K562 (cell line): ENCODE data around the gene BHLHE23. TPM values are rescaled to one million over a fixed set of nuclear protein-coding genes. Genes with fewer than 3 reads are reported as not detected.

Source experiments
- ATAC-seq: fragments of 200-7000 bp; cut with Tn5 transposase; 3 replicates; pipeline ENCODE4 v1.9.1; 2020; ENCODE audit warnings: moderate library complexity
- BruUV-seq: library from RNA; stranded (reverse); fragments of 400-500 nt; replicated peaks from 2 replicates; lab custom pipeline; 2021; lab: Mats Ljungman, UMichigan
- CTCF ChIA-PET: fragments of 300-600 bp; formaldehyde crosslinking; extraction: SDS; loops from one replicate; lab custom pipeline; 2021; ENCODE audit warnings: low intra/inter-chr PET ratio; lab: Yijun Ruan, JAX
- POLR2A ChIA-PET: fragments of 300-600, 350-650 bp; sonication (Branson Sonifier 250); formaldehyde crosslinking; extraction: SDS; loops from one replicate; lab custom pipeline; 2021; ENCODE audit warnings: antibody characterized with exemption, inconsistent platforms; lab: Yijun Ruan, JAX
- DNase-seq, 4 experiments: peaks; one replicate each; pipeline versions ENCODE4 v3.0.0 to v3.0.0-alpha.2; 2011 to 2018; ENCODE audit warnings: low spot score in 3 of 4, mixed read lengths in 3 of 4; ENCODE audit errors: extremely low read depth in 1 of 4
- FAIRE-seq: peaks from 2 replicates; lab custom pipeline; 2011; peaks lifted over from hg19 to GRCh38; lab: Jason Lieb, UNC
- H2AFZ ChIP-seq: 2 replicates; pipeline ENCODE4 v1.6.0; 2011; ENCODE audit warnings: low read depth, low read length, control low read depth, inconsistent platforms
- H3K27ac ChIP-seq: fragments of 200-600 bp; 3 replicates; pipeline ENCODE4 v1.8.0; 2011; ENCODE audit warnings: low read depth, mild to moderate bottlenecking, control low read depth, inconsistent platforms, low read length, moderate library complexity, mixed read lengths; ENCODE audit errors: extremely low read depth
- H3K27me3 ChIP-seq, 2 experiments: fragments of 300-600 bp in 1 of 2; 2 replicates in 1 of 2; 3 replicates in 1 of 2; pipeline versions ENCODE4 v1.6.0 to v1.8.0; 2011; ENCODE audit warnings: inconsistent platforms in 2 of 2, low read length in 2 of 2, mild to moderate bottlenecking in 1 of 2, mixed read lengths in 1 of 2, moderate library complexity in 1 of 2; ENCODE audit not compliant: control insufficient read depth in 2 of 2, insufficient read depth in 2 of 2
- H3K36me3 ChIP-seq: fragments of 300-600 bp; 3 replicates; pipeline ENCODE4 v1.8.0; 2011; ENCODE audit warnings: mild to moderate bottlenecking, low read length, inconsistent platforms; ENCODE audit not compliant: control insufficient read depth, insufficient read depth
- H3K4me1 ChIP-seq, 2 experiments: fragments of 200-600 bp in 1 of 2; replicated peaks in 1 of 2; 2 replicates in 1 of 2; 3 replicates in 1 of 2; pipeline versions ENCODE4 v1.5.1 to v1.8.0; 2011; ENCODE audit warnings: inconsistent platforms in 2 of 2, low read length in 2 of 2, mild to moderate bottlenecking in 1 of 2, mixed read lengths in 1 of 2, moderate library complexity in 1 of 2; ENCODE audit not compliant: control insufficient read depth in 2 of 2, insufficient read depth in 2 of 2
- H3K4me2 ChIP-seq: 2 replicates; pipeline ENCODE4 v1.6.1; 2011; ENCODE audit warnings: low read length, control low read depth, inconsistent platforms, mixed read lengths; ENCODE audit not compliant: insufficient read depth
- H3K4me3 ChIP-seq: fragments of 200-600 bp; sonication (generic), shearing (Covaris generic); 2 replicates; pipeline ENCODE4 v1.5.1; 2016; ENCODE audit warnings: control low read depth, inconsistent platforms
- H3K79me2 ChIP-seq: fragments of 200-600 bp; 3 replicates; pipeline ENCODE4 v1.8.0; 2011; ENCODE audit warnings: low read length, inconsistent platforms; ENCODE audit not compliant: control insufficient read depth, insufficient read depth
- H3K9ac ChIP-seq, 2 experiments: 2 replicates each; pipeline versions ENCODE4 v1.6.0 to v1.6.1; 2011; ENCODE audit warnings: low read depth in 2 of 2, low read length in 2 of 2, control low read depth in 1 of 2, inconsistent platforms in 1 of 2, mild to moderate bottlenecking in 1 of 2, mixed read lengths in 1 of 2; ENCODE audit not compliant: insufficient read depth in 1 of 2
- H3K9me1 ChIP-seq: one replicate; pipeline ENCODE4 v1.6.0; 2011; ENCODE audit warnings: inconsistent platforms, mild to moderate bottlenecking, low read length, moderate library complexity; ENCODE audit not compliant: control insufficient read depth, insufficient read depth
- H3K9me3 ChIP-seq: replicated peaks from 2 replicates; pipeline ENCODE4 v1.5.1; 2011; ENCODE audit warnings: low read depth, low read length, inconsistent platforms; ENCODE audit not compliant: control insufficient read depth, insufficient read depth
- H4K20me1 ChIP-seq: replicated peaks from 2 replicates; pipeline ENCODE4 v1.6.1; 2011; ENCODE audit warnings: low read length, inconsistent platforms, mixed read lengths; ENCODE audit not compliant: control insufficient read depth, insufficient read depth
- BRCA1 ChIP-seq, 2 experiments: fragments of 450-650 bp in 1 of 2; sonication (generic) in 1 of 2; formaldehyde crosslinking in 1 of 2; IDR thresholded peaks; 2 replicates each; pipeline versions ENCODE4 v1.5.0 to v1.6.1; 2017 to 2020; ENCODE audit warnings: mild to moderate bottlenecking in 1 of 2, missing genetic modification reagents in 1 of 2
- CBFA2T3 ChIP-seq: fragments of 450-650 bp; IDR thresholded peaks from 2 replicates; pipeline ENCODE4 v1.6.1; 2017
- GABPB2 ChIP-seq: fragments of 250-450 bp; sonication (Bioruptor Pico); conservative IDR thresholded peaks from 2 replicates; pipeline ENCODE4 v1.5.1; 2021; ENCODE audit warnings: mild to moderate bottlenecking
- HNRNPH1 ChIP-seq: fragments of 200-400 bp; formaldehyde crosslinking; optimal IDR thresholded peaks from 2 replicates; pipeline ENCODE3; 2017; ENCODE audit warnings: low read depth, mild to moderate bottlenecking, low read length, moderate library complexity
- NFE2 ChIP-seq: IDR thresholded peaks from 2 replicates; pipeline ENCODE4 v1.6.1; 2014; ENCODE audit warnings: antibody characterized with exemption, low read depth
- NFIX ChIP-seq: fragments of 250-450 bp; sonication (Bioruptor Pico); IDR thresholded peaks from 2 replicates; pipeline ENCODE4 v1.4.0; 2020; ENCODE audit warnings: low read depth, mild to moderate bottlenecking, moderate library complexity
- SRSF1 ChIP-seq: fragments of 200-400 bp; formaldehyde crosslinking; IDR thresholded peaks from 2 replicates; pipeline ENCODE4 v1.6.1; 2017; ENCODE audit warnings: mild to moderate bottlenecking, low read depth, low read length, moderate library complexity
- SUPT5H ChIP-seq: fragments of 450-650 bp; IDR thresholded peaks from 2 replicates; pipeline ENCODE4 v1.6.1; 2016
- ZNF274 ChIP-seq: IDR thresholded peaks from 2 replicates; pipeline ENCODE4 v1.6.1; 2011; ENCODE audit warnings: low read depth, mild to moderate bottlenecking, low read length, moderate library complexity, borderline replicate concordance
- ZNF431 ChIP-seq: sonication (generic); formaldehyde crosslinking; IDR thresholded peaks from 2 replicates; pipeline ENCODE4 v1.8.0; 2022; ENCODE audit warnings: mild to moderate bottlenecking, missing genetic modification reagents
- WGBS: fragments of 100-300 bp; shearing (Covaris generic); methylation state at CpG from one replicate; pipeline ENCODE4 v1.1.6; 2016; ENCODE audit warnings: low coverage, mixed read lengths; ENCODE audit not compliant: insufficient coverage; ENCODE audit errors: missing lambda C conversion rate; 5-methylcytosine and 5-hydroxymethylcytosine counted together
- in situ Hi-C: fragments of 300-500 bp; cut with MboI; formaldehyde crosslinking; loops from 4 replicates; pipeline ENCODE4 v1.15.0; 2018; ENCODE audit warnings: inconsistent platforms, mixed read lengths
- intact Hi-C: fragments of 100-400 bp; cut with micrococcal nuclease; formaldehyde crosslinking; loops from 2 replicates; pipeline ENCODE4 v1.14.2; 2022
- polyA plus RNA-seq, 8 experiments: library from polyadenylated mRNA; depleted of rRNA in 4 of 8; stranded (reverse) in 5 of 8; unstranded in 3 of 8; fragments of >200 nt; fragmentation: Nextera tagmentation in 2 of 8; fragmentation: Illumina TruSeq in 1 of 8; extraction: Ambion mirVana in 2 of 8; extraction: Trizol in 1 of 8; gene quantifications; 2 replicates each; pipeline versions ENCODE4 v1.2.1 to v1.2.3, GENCODE V29; 2011 to 2014; ENCODE audit warnings: inconsistent platforms in 1 of 8, missing spikeins in 1 of 8
- total RNA-seq, 7 experiments: library from RNA; depleted of rRNA in 6 of 7; stranded (reverse); fragments of >200 nt in 6 of 7; fragmentation: Illumina TruSeq in 2 of 7; extraction: Trizol in 2 of 7; gene quantifications; 2 replicates each; pipeline versions ENCODE4 v1.2.1 to v1.2.3, GENCODE V29; 2011 to 2021; ENCODE audit warnings: low replicate concordance in 1 of 7
- TF ChIP-seq, protein P1 (sequence below), 2 experiments: fragments of 450-650 bp; IDR thresholded peaks; 2 replicates each; pipeline ENCODE4 v1.6.1; 2016
- TF ChIP-seq, protein P2 (sequence below), 2 experiments: fragments of 450-650 bp; conservative IDR thresholded peaks; 2 replicates each; pipeline ENCODE4 v1.6.1; 2017; ENCODE audit warnings: mild to moderate bottlenecking in 2 of 2, moderate library complexity in 2 of 2
- TF ChIP-seq, protein P3 (sequence below): fragments of 450-650 bp; formaldehyde crosslinking; IDR thresholded peaks from 2 replicates; pipeline ENCODE4 v1.4.0; 2020; ENCODE audit warnings: mild to moderate bottlenecking, moderate library complexity
- TF ChIP-seq, protein P4 (sequence below): fragments of 450-650 bp; conservative IDR thresholded peaks from 2 replicates; pipeline ENCODE4 v1.6.1; 2016; ENCODE audit warnings: missing genetic modification characterization, low read depth, mild to moderate bottlenecking, missing compliant biosample characterization, moderate library complexity
- TF ChIP-seq, protein P5 (sequence below): fragments of 450-650 bp; IDR thresholded peaks from 2 replicates; pipeline ENCODE4 v1.7.1; 2018; ENCODE audit warnings: mild to moderate bottlenecking, low read depth; ENCODE audit not compliant: partially characterized antibody

Gene BHLHE23
- total and polyA plus RNA-seq, 9 of the 15 experiments (the other 6 are each of a cell fraction or from before 2014, with no cell fraction given), result not detected

DNA sequence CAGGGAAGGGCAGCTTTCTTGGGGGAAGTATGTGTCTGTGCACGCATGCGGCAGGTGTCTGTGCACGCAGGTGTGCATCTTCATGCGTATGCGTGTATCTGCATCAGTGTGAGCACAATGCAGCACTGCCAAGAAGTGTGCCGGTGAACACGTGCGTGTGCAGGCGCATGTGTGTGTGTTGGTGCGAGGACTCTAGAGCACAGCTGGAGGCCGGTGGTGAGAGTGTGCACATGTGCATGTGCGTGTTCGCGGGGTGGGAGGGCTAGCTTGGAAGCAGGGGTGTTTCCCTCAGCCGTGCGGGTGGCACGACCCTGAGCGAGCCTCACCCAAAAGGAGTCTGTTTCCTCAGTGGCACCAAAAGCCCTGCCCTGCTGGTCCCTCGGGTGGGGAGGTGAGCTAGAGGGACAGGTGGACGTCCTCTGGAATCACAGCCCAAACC, 46.7 kb downstream of the BHLHE23 start:
- H4K20me1 ChIP-seq, result peaks cover 17% of the 10 kb centered on the region
- no peak for TF ChIP-seq GABPB2 (CRISPR knock-in tag)
- no peak for TF ChIP-seq NFIX (CRISPR knock-in tag)
- TF ChIP-seq, protein P1, sequence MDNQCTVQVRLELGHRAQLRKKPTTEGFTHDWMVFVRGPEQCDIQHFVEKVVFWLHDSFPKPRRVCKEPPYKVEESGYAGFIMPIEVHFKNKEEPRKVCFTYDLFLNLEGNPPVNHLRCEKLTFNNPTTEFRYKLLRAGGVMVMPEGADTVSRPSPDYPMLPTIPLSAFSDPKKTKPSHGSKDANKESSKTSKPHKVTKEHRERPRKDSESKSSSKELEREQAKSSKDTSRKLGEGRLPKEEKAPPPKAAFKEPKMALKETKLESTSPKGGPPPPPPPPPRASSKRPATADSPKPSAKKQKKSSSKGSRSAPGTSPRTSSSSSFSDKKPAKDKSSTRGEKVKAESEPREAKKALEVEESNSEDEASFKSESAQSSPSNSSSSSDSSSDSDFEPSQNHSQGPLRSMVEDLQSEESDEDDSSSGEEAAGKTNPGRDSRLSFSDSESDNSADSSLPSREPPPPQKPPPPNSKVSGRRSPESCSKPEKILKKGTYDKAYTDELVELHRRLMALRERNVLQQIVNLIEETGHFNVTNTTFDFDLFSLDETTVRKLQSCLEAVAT (IDR thresholded peaks at IDR 0.05), result no peak
- TF ChIP-seq, protein P2, sequence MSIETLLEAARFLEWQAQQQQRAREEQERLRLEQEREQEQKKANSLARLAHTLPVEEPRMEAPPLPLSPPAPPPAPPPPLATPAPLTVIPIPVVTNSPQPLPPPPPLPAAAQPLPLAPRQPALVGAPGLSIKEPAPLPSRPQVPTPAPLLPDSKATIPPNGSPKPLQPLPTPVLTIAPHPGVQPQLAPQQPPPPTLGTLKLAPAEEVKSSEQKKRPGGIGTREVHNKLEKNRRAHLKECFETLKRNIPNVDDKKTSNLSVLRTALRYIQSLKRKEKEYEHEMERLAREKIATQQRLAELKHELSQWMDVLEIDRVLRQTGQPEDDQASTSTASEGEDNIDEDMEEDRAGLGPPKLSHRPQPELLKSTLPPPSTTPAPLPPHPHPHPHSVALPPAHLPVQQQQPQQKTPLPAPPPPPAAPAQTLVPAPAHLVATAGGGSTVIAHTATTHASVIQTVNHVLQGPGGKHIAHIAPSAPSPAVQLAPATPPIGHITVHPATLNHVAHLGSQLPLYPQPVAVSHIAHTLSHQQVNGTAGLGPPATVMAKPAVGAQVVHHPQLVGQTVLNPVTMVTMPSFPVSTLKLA (conservative IDR thresholded peaks at IDR 0.05), result no peak
- TF ChIP-seq, protein P3, sequence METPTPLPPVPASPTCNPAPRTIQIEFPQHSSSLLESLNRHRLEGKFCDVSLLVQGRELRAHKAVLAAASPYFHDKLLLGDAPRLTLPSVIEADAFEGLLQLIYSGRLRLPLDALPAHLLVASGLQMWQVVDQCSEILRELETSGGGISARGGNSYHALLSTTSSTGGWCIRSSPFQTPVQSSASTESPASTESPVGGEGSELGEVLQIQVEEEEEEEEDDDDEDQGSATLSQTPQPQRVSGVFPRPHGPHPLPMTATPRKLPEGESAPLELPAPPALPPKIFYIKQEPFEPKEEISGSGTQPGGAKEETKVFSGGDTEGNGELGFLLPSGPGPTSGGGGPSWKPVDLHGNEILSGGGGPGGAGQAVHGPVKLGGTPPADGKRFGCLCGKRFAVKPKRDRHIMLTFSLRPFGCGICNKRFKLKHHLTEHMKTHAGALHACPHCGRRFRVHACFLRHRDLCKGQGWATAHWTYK (CRISPR knock-in tag), result no peak
- TF ChIP-seq SUPT5H, result no peak
- no peak for TF ChIP-seq HNRNPH1
- TF ChIP-seq, protein P4, sequence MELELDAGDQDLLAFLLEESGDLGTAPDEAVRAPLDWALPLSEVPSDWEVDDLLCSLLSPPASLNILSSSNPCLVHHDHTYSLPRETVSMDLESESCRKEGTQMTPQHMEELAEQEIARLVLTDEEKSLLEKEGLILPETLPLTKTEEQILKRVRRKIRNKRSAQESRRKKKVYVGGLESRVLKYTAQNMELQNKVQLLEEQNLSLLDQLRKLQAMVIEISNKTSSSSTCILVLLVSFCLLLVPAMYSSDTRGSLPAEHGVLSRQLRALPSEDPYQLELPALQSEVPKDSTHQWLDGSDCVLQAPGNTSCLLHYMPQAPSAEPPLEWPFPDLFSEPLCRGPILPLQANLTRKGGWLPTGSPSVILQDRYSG (tag), result no peak
- no peak for TF ChIP-seq SRSF1
- TF ChIP-seq ZNF431 (CRISPR knock-in tag), result no peak
- TF ChIP-seq NFE2, result no peak
- TF ChIP-seq, protein P5, sequence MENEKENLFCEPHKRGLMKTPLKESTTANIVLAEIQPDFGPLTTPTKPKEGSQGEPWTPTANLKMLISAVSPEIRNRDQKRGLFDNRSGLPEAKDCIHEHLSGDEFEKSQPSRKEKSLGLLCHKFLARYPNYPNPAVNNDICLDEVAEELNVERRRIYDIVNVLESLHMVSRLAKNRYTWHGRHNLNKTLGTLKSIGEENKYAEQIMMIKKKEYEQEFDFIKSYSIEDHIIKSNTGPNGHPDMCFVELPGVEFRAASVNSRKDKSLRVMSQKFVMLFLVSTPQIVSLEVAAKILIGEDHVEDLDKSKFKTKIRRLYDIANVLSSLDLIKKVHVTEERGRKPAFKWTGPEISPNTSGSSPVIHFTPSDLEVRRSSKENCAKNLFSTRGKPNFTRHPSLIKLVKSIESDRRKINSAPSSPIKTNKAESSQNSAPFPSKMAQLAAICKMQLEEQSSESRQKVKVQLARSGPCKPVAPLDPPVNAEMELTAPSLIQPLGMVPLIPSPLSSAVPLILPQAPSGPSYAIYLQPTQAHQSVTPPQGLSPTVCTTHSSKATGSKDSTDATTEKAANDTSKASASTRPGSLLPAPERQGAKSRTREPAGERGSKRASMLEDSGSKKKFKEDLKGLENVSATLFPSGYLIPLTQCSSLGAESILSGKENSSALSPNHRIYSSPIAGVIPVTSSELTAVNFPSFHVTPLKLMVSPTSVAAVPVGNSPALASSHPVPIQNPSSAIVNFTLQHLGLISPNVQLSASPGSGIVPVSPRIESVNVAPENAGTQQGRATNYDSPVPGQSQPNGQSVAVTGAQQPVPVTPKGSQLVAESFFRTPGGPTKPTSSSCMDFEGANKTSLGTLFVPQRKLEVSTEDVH, result no peak
- TF ChIP-seq BRCA1 (IDR thresholded peaks at IDR 0.05), result no peak
- no peak for TF ChIP-seq BRCA1 (CRISPR knock-in tag; IDR thresholded peaks at IDR 0.05)
- TF ChIP-seq CBFA2T3, result no peak
- TF ChIP-seq ZNF274, result no peak

More for the DNA sequence above, 46.7 kb downstream of the BHLHE23 start:
- intact Hi-C loops (no loop called here), in situ Hi-C loops (no loop called here)
- no peaks in the 10 kb centered on the region for H3K9me1 ChIP-seq
- no peak overlapping the region for H3K4me3 ChIP-seq
- FAIRE-seq (no peak), ATAC-seq (no peak), DNase-seq (no peak)
- no peaks in the 10 kb centered on the region for H3K79me2 ChIP-seq
- CTCF ChIA-PET, result no interaction called here
- H3K9me3 ChIP-seq, result no peaks in the 10 kb centered on the region
- BruUV-seq, result no TSS peak
- H3K4me1 ChIP-seq, result peaks cover 0 to 58% of the 10 kb centered on the region in 2 experiments; a peak in 2 of 5 replicates
- no peaks in the 10 kb centered on the region for H3K36me3 ChIP-seq
- no peak overlapping the region for H3K9ac ChIP-seq
- H3K4me2 ChIP-seq, result no peak overlapping the region
- POLR2A ChIA-PET, result interaction anchor here (0.7 to 1.5 kb wide), 2 partner anchors 9 to 523 kb away, joined by 3 to 6 read pairs; no protein-coding TSS in a partner anchor
- H2AFZ ChIP-seq, result no peak overlapping the region
- no peak overlapping the region for H3K27ac ChIP-seq
- 29% methylated on average over 20 of the region's 20 CpGs for WGBS
- H3K27me3 ChIP-seq, result peaks cover 60 to 89% of the 10 kb centered on the region in 2 experiments
